ENCODE results near the gene OGFOD3. TPM values are rescaled to one million over a fixed set of nuclear protein-coding genes. Genes with fewer than 3 reads are reported as not detected.
"Not testable (repeated sequence)": the region's sequence is repeated elsewhere in the genome, so short reads cannot be mapped to it uniquely, and the experiment has no call there.

Gene OGFOD3
- total and polyA plus RNA-seq, 7 donors, result 6.0 to 28.2 (median 19.3) TPM

GRCh38 chr17:82349287-82349701, 69.1 kb downstream of the OGFOD3 start:
- WGBS, 2 donors, result 24 to 54% methylated on average over 11 of the region's 11 CpGs
- intact Hi-C loops (cut with DNase I), result no loop called here
- H3K4me3 ChIP-seq, result no peak overlapping the region
- peaks cover 0 to 10% (median 0%) of the 10 kb centered on the region in 3 donors for H3K27me3 ChIP-seq
- H3K9me3 ChIP-seq, result no peaks in the 10 kb centered on the region
- no peak for DNase-seq
- no peak overlapping the region for H3K27ac ChIP-seq
- no peak for TF ChIP-seq CTCF (IDR thresholded peaks at IDR 0.05)
- TF ChIP-seq POLR2A (IDR thresholded peaks at IDR 0.05), result no peak
- TF ChIP-seq EP300 (IDR thresholded peaks at IDR 0.05), result no peak
- TF ChIP-seq POLR2AphosphoS5 (IDR thresholded peaks at IDR 0.05), result no peak
- H3K4me1 ChIP-seq, result peaks cover 0 to 11% (median 0%) of the 10 kb centered on the region in 4 donors
- H3K36me3 ChIP-seq, result no peaks in the 10 kb centered on the region

- H3K9me3 ChIP-seq, result no peaks in the 10 kb centered on the region
- peaks cover 0 to 11% (median 0%) of the 10 kb centered on the region in 4 donors for H3K4me1 ChIP-seq
- WGBS, 2 donors, result 53 to 70% methylated on average over 11 of the region's 11 CpGs
- intact Hi-C loops (cut with DNase I), result no loop called here
- TF ChIP-seq POLR2A (IDR thresholded peaks at IDR 0.05), result no peak
- no peak for TF ChIP-seq CTCF (IDR thresholded peaks at IDR 0.05)
- TF ChIP-seq POLR2AphosphoS5 (IDR thresholded peaks at IDR 0.05), result no peak
- no peak for TF ChIP-seq EP300 (IDR thresholded peaks at IDR 0.05)
- no peak for DNase-seq
- H3K4me3 ChIP-seq, result no peak overlapping the region
- peaks cover 0 to 10% (median 0%) of the 10 kb centered on the region in 3 donors for H3K27me3 ChIP-seq
- no peak overlapping the region for H3K27ac ChIP-seq
- H3K36me3 ChIP-seq, result no peaks in the 10 kb centered on the region
Measured at GRCh38 chr17:82348866-82349265, 69.5 kb downstream of the OGFOD3 start.

GRCh38 chr17:82348434-82348833, 70.0 kb downstream of the OGFOD3 start:
- DNase-seq, result no peak
- Histone ChIP-seq H3K9me3 (no peaks in the 10 kb centered on the region), H3K27me3 (peaks cover 0 to 10% (median 0%) of the 10 kb centered on the region in 3 donors), H3K4me1 (peaks cover 0 to 11% (median 0%) of the 10 kb centered on the region in 4 donors), H3K27ac (no peak overlapping the region), H3K36me3 (no peaks in the 10 kb centered on the region), H3K4me3 (no peak overlapping the region)
- TF ChIP-seq CTCF (IDR thresholded peaks at IDR 0.05), result no peak
- no peak for TF ChIP-seq EP300 (IDR thresholded peaks at IDR 0.05)
- TF ChIP-seq POLR2AphosphoS5 (IDR thresholded peaks at IDR 0.05), result no peak
- TF ChIP-seq POLR2A (IDR thresholded peaks at IDR 0.05), result no peak
- WGBS, 2 donors, result 52 to 78% methylated on average over 9 of the region's 9 CpGs
- intact Hi-C loops (cut with DNase I), result no loop called here

GRCh38 chr17:82347994-82348393, 70.4 kb downstream of the OGFOD3 start:
- H3K9me3 ChIP-seq; H3K4me3 ChIP-seq; H3K27ac ChIP-seq; H3K36me3 ChIP-seq; DNase-seq; intact Hi-C loops (cut with DNase I): not testable (repeated sequence)
- Histone ChIP-seq H3K4me1 (peaks cover 0 to 11% (median 0%) of the 10 kb centered on the region in 4 donors), H3K27me3 (peaks cover 0 to 10% (median 0%) of the 10 kb centered on the region in 3 donors)
- 70 to 89% methylated on average over 11 of the region's 11 CpGs for WGBS, 2 donors

GRCh38 chr17:82346342-82347300, 71.8 kb downstream of the OGFOD3 start:
- 13 to 38% methylated on average over 28 of the region's 28 CpGs for WGBS, 2 donors
- intact Hi-C loops (cut with DNase I), result no loop called here
- DNase-seq, result no peak
- TF ChIP-seq CTCF (IDR thresholded peaks at IDR 0.05), result no peak
- no peak for TF ChIP-seq POLR2A (IDR thresholded peaks at IDR 0.05)
- no peak for TF ChIP-seq POLR2AphosphoS5 (IDR thresholded peaks at IDR 0.05)
- no peak for TF ChIP-seq EP300 (IDR thresholded peaks at IDR 0.05)
- H3K9me3 ChIP-seq, result no peaks in the 10 kb centered on the region
- H3K27me3 ChIP-seq, result peaks cover 0 to 10% (median 0%) of the 10 kb centered on the region in 3 donors
- H3K4me3 ChIP-seq, result no peak overlapping the region
- peaks cover 0 to 5% (median 0%) of the 10 kb centered on the region in 4 donors for H3K4me1 ChIP-seq
- no peaks in the 10 kb centered on the region for H3K36me3 ChIP-seq
- H3K27ac ChIP-seq, result no peak overlapping the region
